ENCODE measurements around the gene CADPS. TPM values are rescaled to one million over a fixed set of nuclear protein-coding genes. Genes with fewer than 3 reads are reported as not detected.

Gene CADPS
- total RNA-seq, 1 experiment from 2014 or later = not detected

DNA sequence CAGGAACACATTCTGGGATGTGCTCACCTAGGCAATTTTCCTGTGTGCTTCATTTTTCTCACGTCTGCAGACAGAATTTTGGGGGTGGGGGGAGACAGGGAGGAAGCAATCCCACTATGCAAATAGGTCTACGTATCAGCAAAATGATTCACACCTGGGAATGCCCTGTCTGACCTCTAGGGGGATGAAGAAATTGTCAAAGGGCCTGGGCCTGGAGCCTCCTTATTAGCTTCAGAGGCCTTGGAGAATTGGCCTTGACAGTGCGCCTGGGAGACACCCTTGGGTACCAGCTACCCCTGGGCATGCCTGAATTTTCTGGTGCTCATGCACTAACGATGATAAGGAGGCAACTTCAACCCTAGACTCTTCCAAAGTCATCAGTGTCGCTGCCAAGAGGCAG, 207.5 kb downstream of the CADPS start:
- CTCF ChIA-PET = no interaction called here
- no peak for DNase-seq
- H3K4me2 ChIP-seq = no peak overlapping the region
- no peaks in the 10 kb centered on the region for H3F3A ChIP-seq (ENCODE audit: insufficient read depth, low read depth)
- TF ChIP-seq EZH2 (IDR thresholded peaks at IDR 0.05; ENCODE audit: low read depth) = no peak
- TF ChIP-seq, protein P1, sequence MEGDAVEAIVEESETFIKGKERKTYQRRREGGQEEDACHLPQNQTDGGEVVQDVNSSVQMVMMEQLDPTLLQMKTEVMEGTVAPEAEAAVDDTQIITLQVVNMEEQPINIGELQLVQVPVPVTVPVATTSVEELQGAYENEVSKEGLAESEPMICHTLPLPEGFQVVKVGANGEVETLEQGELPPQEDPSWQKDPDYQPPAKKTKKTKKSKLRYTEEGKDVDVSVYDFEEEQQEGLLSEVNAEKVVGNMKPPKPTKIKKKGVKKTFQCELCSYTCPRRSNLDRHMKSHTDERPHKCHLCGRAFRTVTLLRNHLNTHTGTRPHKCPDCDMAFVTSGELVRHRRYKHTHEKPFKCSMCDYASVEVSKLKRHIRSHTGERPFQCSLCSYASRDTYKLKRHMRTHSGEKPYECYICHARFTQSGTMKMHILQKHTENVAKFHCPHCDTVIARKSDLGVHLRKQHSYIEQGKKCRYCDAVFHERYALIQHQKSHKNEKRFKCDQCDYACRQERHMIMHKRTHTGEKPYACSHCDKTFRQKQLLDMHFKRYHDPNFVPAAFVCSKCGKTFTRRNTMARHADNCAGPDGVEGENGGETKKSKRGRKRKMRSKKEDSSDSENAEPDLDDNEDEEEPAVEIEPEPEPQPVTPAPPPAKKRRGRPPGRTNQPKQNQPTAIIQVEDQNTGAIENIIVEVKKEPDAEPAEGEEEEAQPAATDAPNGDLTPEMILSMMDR (conservative IDR thresholded peaks at IDR 0.05) = no peak
- no peak overlapping the region for H3K27ac ChIP-seq
- H2AFZ ChIP-seq = no peak overlapping the region
- H3K4me1 ChIP-seq (replicated peaks; ENCODE audit: insufficient read depth) = no peaks in the 10 kb centered on the region
- no peaks in the 10 kb centered on the region for H3K9me3 ChIP-seq (ENCODE audit: insufficient read depth, low read depth)
- no peaks in the 10 kb centered on the region for H3K36me3 ChIP-seq (ENCODE audit: low read depth)
- BruUV-seq (replicated peaks) = no TSS peak
- no peaks in the 10 kb centered on the region for H3K79me2 ChIP-seq (ENCODE audit: low read depth)
- H3K27me3 ChIP-seq (ENCODE audit: insufficient read depth, low read depth) = no peaks in the 10 kb centered on the region
- no peaks in the 10 kb centered on the region for H4K20me1 ChIP-seq (ENCODE audit: insufficient read depth)
- no peak overlapping the region for H3K4me3 ChIP-seq
- intact Hi-C loops (cut with micrococcal nuclease; ENCODE audit: unreplicated experiment) = loop anchor here (10.0 kb wide), 2 partner anchors 567 to 1147 kb away; partner anchors contain the start of gene C3orf49
- POLR2A ChIA-PET (ENCODE audit: unreplicated experiment) = no interaction called here
- no peaks in the 10 kb centered on the region for H3K9me2 ChIP-seq (ENCODE audit: insufficient read depth)

DNA sequence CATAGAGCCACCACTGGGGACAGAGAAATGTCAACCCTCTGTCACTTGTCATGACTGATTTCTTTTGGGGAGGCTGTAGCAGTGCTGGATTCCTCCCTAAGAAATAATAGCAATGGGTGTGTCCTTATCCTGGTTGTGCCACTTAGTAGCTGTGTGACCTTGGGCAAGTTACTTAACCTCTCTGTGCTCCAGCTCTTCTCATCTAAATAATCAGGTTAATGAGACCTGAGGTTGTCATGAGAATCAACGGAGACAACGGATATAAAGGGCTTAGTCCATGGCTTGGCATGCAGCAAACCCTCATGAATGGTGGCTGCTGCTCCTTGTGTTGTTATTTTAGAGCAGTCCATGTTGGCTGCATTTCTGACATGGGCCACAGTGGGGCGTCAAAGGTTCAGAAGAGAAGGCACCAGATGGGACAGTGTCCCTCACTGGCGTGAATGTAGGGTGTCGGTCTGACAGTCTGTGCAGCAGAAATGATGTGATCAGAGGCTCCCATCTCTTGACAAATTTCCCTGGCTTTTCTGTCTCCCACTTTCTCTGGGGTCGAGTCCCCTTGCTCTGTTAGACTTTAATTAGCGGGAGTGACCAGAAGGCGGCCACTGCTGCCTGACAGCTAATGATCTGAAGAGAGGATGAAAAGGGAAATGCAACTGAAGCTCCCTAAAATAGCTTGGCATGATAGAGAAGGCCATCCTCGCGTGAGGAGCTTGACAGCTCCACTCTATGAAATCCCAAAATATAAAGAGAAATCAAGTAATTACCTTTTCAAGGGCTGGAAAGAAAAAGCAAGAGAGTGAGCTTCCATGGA, 209.4 kb downstream of the CADPS start:
- Histone ChIP-seq H3K79me2 (ENCODE audit: low read depth) (no peaks in the 10 kb centered on the region), H3K4me1 (replicated peaks; ENCODE audit: insufficient read depth) (no peaks in the 10 kb centered on the region), H4K20me1 (ENCODE audit: insufficient read depth) (no peaks in the 10 kb centered on the region), H3K27me3 (ENCODE audit: insufficient read depth, low read depth) (0 out of 2 replicates have a peak, but pooled peaks cover 3% of the 10 kb centered on the region), H2AFZ (no peak overlapping the region), H3K4me3 (no peak overlapping the region), H3F3A (ENCODE audit: insufficient read depth, low read depth) (no peaks in the 10 kb centered on the region), H3K36me3 (ENCODE audit: low read depth) (no peaks in the 10 kb centered on the region), H3K9me3 (ENCODE audit: insufficient read depth, low read depth) (no peaks in the 10 kb centered on the region), H3K4me2 (no peak overlapping the region), H3K9me2 (ENCODE audit: insufficient read depth) (no peaks in the 10 kb centered on the region), H3K27ac (no peak overlapping the region)
- intact Hi-C loops (cut with micrococcal nuclease; ENCODE audit: unreplicated experiment) = loop anchor here (10.0 kb wide), 2 partner anchors 569 to 1149 kb away; partner anchors contain the start of gene C3orf49
- TF ChIP-seq EZH2 (IDR thresholded peaks at IDR 0.05; ENCODE audit: low read depth) = no peak
- TF ChIP-seq, protein P1 (conservative IDR thresholded peaks at IDR 0.05) = peak; percentile 61
- ChIA-PET POLR2A (ENCODE audit: unreplicated experiment) (no interaction called here), CTCF (no interaction called here)
- DNase-seq = peak in 1 of 2 experiments; percentile 47
- BruUV-seq (replicated peaks) = no TSS peak

DNA sequence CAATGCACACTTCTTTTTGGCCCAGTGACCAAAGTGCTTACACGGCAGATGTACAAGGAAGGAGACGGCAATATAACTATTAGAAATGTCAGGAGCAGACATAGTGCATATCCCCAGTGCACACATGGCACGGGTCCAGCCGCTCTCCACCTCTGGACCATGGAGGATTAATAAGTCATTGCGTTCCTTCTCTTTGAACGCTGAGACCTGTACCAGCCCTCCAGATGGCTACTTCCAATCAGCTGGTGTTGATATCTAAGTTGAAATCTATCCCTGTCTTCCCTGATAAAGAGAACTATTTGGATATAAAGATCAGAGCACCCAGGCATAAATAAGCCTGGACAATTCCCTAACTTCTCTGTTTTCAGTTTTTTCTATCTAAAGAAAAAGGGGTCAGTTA, 212.5 kb downstream of the CADPS start:
- H3K4me1 ChIP-seq (replicated peaks; ENCODE audit: insufficient read depth) = no peaks in the 10 kb centered on the region
- H3F3A ChIP-seq (ENCODE audit: insufficient read depth, low read depth) = no peaks in the 10 kb centered on the region
- BruUV-seq (replicated peaks) = no TSS peak
- H3K4me2 ChIP-seq = no peak overlapping the region
- POLR2A ChIA-PET (ENCODE audit: unreplicated experiment) = no interaction called here
- TF ChIP-seq, protein P1 (conservative IDR thresholded peaks at IDR 0.05) = no peak
- no peak for TF ChIP-seq EZH2 (IDR thresholded peaks at IDR 0.05; ENCODE audit: low read depth)
- no peak overlapping the region for H3K27ac ChIP-seq
- no peaks in the 10 kb centered on the region for H3K79me2 ChIP-seq (ENCODE audit: low read depth)
- H4K20me1 ChIP-seq (ENCODE audit: insufficient read depth) = no peaks in the 10 kb centered on the region
- H2AFZ ChIP-seq = no peak overlapping the region
- CTCF ChIA-PET = no interaction called here
- 0 out of 2 replicates have a peak, but pooled peaks cover 3% of the 10 kb centered on the region for H3K27me3 ChIP-seq (ENCODE audit: insufficient read depth, low read depth)
- H3K36me3 ChIP-seq (ENCODE audit: low read depth) = no peaks in the 10 kb centered on the region
- intact Hi-C loops (cut with micrococcal nuclease; ENCODE audit: unreplicated experiment) = loop anchor here (10.0 kb wide), 2 partner anchors 572 to 1152 kb away; partner anchors contain the start of gene C3orf49
- H3K4me3 ChIP-seq = no peak overlapping the region
- H3K9me2 ChIP-seq (ENCODE audit: insufficient read depth) = no peaks in the 10 kb centered on the region
- H3K9me3 ChIP-seq (ENCODE audit: insufficient read depth, low read depth) = no peaks in the 10 kb centered on the region
- DNase-seq = no peak

Measured in PC-9 (cell line).